Endodermal cell (in vitro differentiated cells): ENCODE measurements around the gene GFPT2. TPM values are rescaled to one million over a fixed set of nuclear protein-coding genes. Genes with fewer than 3 reads are reported as not detected.

Source experiments
- DNase-seq: peaks from one replicate; pipeline ENCODE4 v3.0.0-alpha.2; 2017
- H3K27ac ChIP-seq: 2 replicates; pipeline ENCODE4 v1.5.1; 2013; ENCODE audit warnings: mild to moderate bottlenecking, low read depth, low read length, moderate library complexity
- H3K27me3 ChIP-seq: 2 replicates; pipeline ENCODE4 v1.6.1; 2013; ENCODE audit warnings: mild to moderate bottlenecking, low read length, moderate library complexity; ENCODE audit not compliant: insufficient read depth, control insufficient read depth, poor library complexity, severe bottlenecking
- H3K36me3 ChIP-seq: 2 replicates; pipeline ENCODE4 v1.7.0; 2013; ENCODE audit warnings: mild to moderate bottlenecking, low read length, moderate library complexity; ENCODE audit not compliant: control insufficient read depth, insufficient read depth
- H3K4me1 ChIP-seq: one replicate; pipeline ENCODE4 v1.7.0; 2013; ENCODE audit warnings: low read length; ENCODE audit not compliant: control insufficient read depth, insufficient read depth
- H3K4me3 ChIP-seq: 2 replicates; pipeline ENCODE4 v1.5.1; 2013; ENCODE audit warnings: mild to moderate bottlenecking, low read length, moderate library complexity
- H3K9ac ChIP-seq: 2 replicates; pipeline ENCODE4 v1.6.1; 2013; ENCODE audit warnings: mild to moderate bottlenecking, low read length, moderate library complexity; ENCODE audit not compliant: poor library complexity, severe bottlenecking; ENCODE audit errors: extremely low read depth
- H3K9me3 ChIP-seq: 2 replicates; pipeline ENCODE4 v1.6.1; 2013; ENCODE audit warnings: mild to moderate bottlenecking, low read length, moderate library complexity; ENCODE audit not compliant: control insufficient read depth
- H3K27ac Mint-ChIP-seq: 2 replicates; pipeline ENCODE4 v1.8.0; 2020; ENCODE audit warnings: mixed read lengths
- H3K27me3 Mint-ChIP-seq: 2 replicates; pipeline ENCODE4 v1.8.0; 2021; ENCODE audit warnings: mild to moderate bottlenecking, mixed read lengths; ENCODE audit not compliant: insufficient read depth
- H3K36me3 Mint-ChIP-seq: 2 replicates; pipeline ENCODE4 v1.8.0; 2020; ENCODE audit warnings: low read depth, mixed read lengths
- H3K4me1 Mint-ChIP-seq: 2 replicates; pipeline ENCODE4 v1.8.0; 2020; ENCODE audit warnings: mixed read lengths
- H3K4me3 Mint-ChIP-seq: 2 replicates; pipeline ENCODE4 v1.8.0; 2020; ENCODE audit warnings: mild to moderate bottlenecking, moderate library complexity, mixed read lengths
- H3K9me3 Mint-ChIP-seq: 2 replicates; pipeline ENCODE4 v1.8.0; 2020; ENCODE audit warnings: mild to moderate bottlenecking, mixed read lengths
- WGBS, 2 experiments: methylation state at CpG; one replicate each; pipeline versions ENCODE4 v1.1.5 to v1.1.7; 2013; ENCODE audit warnings: missing lambda C conversion rate in 2 of 2, mixed read lengths in 1 of 2; ENCODE audit not compliant: insufficient coverage in 1 of 2, insufficient read length in 1 of 2; 5-methylcytosine and 5-hydroxymethylcytosine counted together
- long read RNA-seq, 4 experiments: library from polyadenylated mRNA in 2 of 4; library from RNA in 1 of 4; library from capped mRNA in 1 of 4; stranded (forward) in 3 of 4; unstranded in 1 of 4; transcript quantifications; one replicate each; pipeline ENCODE4 v2.0.0, GENCODE V29; 2020 to 2021; ENCODE audit warnings: inconsistent platforms in 1 of 4
- polyA plus RNA-seq, 2 experiments: library from polyadenylated mRNA; stranded (reverse); fragments of 50-300 nt; gene quantifications; one replicate each; pipeline ENCODE4 v1.2.3, GENCODE V29; 2013
- total RNA-seq, 2 donors: library from RNA; stranded (reverse); fragmentation: NEBNext Ultra II Directional in 1 of 2; extraction: Animal tissue kit (Norgen Biotek cat#: 25700) in 1 of 2; gene quantifications; 2 replicates in 1 of 2; 3 replicates in 1 of 2; pipeline ENCODE4 v1.2.1, GENCODE V29; 2021
- TF ChIP-seq, protein P1 (sequence below): fragments of 200-600 bp; sonication (generic); conservative IDR thresholded peaks from 2 replicates; pipeline ENCODE4 v1.5.0; 2021; ENCODE audit warnings: antibody characterized with exemption, mild to moderate bottlenecking

The GFPT2 gene
- total RNA-seq = 10 to 100 TPM; 19.5 to 37.3 TPM
- 26.7 TPM for polyA plus RNA-seq (2013, experiment 1 of 2)
- 23.6 TPM for polyA plus RNA-seq (2013, experiment 2 of 2)
- long read RNA-seq, experiment 1, partial matches to known transcripts = 3 of 8 reads
- long read RNA-seq, experiment 1, other reads (novel, unspliced or antisense) = 5 of 8 reads
- long read RNA-seq, experiment 2, transcript GFPT2-201 (19 exons, 3,093 nt) = major isoform, 77 of 105 reads
- long read RNA-seq, experiment 2, partial matches to known transcripts = 15 of 105 reads
- long read RNA-seq, experiment 2, other reads (novel, unspliced or antisense) = 13 of 105 reads
- long read RNA-seq, experiment 3, transcript GFPT2-201 (19 exons, 3,093 nt) = major isoform, 140 of 199 reads
- long read RNA-seq, experiment 3, partial matches to known transcripts = 38 of 199 reads
- long read RNA-seq, experiment 3, other reads (novel, unspliced or antisense) = 20 of 199 reads
- long read RNA-seq, experiment 4, partial matches to known transcripts = 38 of 43 reads
- long read RNA-seq, experiment 4, other reads (novel, unspliced or antisense) = 4 of 43 reads

DNA sequence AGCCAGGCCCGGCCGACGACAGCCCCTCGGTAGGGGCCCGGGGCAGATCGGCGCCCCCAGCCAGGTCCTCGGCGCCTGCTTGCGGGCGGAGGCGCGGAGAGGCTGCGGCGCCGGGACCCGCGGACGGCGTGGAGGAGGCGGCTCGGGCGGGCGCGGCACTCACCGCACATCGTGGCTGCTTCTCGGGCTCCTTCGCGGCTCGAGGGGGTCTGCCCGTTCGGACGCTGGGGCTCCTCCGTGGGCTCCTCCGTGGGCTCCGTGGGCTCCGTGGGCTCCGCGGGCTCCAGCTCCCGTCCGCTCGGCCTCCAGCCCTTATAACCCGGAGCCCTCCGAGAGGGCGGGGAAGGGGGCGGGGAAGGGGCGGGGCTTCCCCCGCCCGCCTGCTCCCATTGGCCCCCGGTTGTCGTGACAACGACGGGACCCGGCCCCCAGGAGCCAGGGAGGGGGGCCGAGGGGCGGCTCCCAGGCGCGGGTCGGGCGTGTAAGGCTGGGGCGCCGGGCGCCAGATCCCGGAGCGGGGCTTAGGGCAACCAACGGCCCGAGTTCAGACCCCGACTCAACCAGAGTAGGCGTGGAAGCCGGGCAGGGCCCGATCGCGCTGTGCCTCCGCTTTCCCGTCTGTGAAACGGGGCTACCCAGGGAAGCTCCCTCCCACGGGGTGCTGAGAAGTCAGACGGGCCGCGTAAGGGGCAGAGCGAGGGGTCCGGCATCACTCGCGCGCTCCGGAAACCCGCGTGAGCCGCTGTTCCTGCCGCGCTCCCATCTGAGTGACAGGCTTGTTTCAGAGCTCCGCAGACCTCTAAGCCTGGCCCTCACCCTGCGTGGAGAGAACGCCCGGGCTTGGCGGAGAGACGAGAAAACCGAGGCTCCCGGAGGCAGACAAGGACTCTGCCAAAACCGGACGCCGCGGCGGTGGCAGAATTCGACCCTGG lies at the start of gene GFPT2:
Gene GFPT2 (minus strand): TSS at position 289 of the 932 bp plus-strand sequence. CDS start 119 bp downstream, at position 170.
- 0 to 1% methylated on average over 48 to 105 of the region's 106 CpGs for WGBS, 2 experiments
- Mint-ChIP-seq H3K4me1 (peaks cover 26% of the 10 kb centered on the region), H3K27me3 (peaks cover 38% of the 10 kb centered on the region), H3K36me3 (no peaks in the 10 kb centered on the region), H3K4me3 (peak within 1 kb of the TSS; percentile 64), H3K27ac (no peak within 1 kb of the TSS), H3K9me3 (peaks cover 1% of the 10 kb centered on the region)
- DNase-seq = peak; percentile 94
- TF ChIP-seq, protein P1, sequence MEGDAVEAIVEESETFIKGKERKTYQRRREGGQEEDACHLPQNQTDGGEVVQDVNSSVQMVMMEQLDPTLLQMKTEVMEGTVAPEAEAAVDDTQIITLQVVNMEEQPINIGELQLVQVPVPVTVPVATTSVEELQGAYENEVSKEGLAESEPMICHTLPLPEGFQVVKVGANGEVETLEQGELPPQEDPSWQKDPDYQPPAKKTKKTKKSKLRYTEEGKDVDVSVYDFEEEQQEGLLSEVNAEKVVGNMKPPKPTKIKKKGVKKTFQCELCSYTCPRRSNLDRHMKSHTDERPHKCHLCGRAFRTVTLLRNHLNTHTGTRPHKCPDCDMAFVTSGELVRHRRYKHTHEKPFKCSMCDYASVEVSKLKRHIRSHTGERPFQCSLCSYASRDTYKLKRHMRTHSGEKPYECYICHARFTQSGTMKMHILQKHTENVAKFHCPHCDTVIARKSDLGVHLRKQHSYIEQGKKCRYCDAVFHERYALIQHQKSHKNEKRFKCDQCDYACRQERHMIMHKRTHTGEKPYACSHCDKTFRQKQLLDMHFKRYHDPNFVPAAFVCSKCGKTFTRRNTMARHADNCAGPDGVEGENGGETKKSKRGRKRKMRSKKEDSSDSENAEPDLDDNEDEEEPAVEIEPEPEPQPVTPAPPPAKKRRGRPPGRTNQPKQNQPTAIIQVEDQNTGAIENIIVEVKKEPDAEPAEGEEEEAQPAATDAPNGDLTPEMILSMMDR = no peak
- Histone ChIP-seq H3K9ac (peak within 1 kb of the TSS; percentile 60), H3K36me3 (no peaks in the 10 kb centered on the region), H3K4me1 (peaks cover 11% of the 10 kb centered on the region), H3K27me3 (peaks cover 19% of the 10 kb centered on the region), H3K27ac (no peak within 1 kb of the TSS), H3K9me3 (no peaks in the 10 kb centered on the region), H3K4me3 (peak within 1 kb of the TSS; percentile 86)

DNA sequence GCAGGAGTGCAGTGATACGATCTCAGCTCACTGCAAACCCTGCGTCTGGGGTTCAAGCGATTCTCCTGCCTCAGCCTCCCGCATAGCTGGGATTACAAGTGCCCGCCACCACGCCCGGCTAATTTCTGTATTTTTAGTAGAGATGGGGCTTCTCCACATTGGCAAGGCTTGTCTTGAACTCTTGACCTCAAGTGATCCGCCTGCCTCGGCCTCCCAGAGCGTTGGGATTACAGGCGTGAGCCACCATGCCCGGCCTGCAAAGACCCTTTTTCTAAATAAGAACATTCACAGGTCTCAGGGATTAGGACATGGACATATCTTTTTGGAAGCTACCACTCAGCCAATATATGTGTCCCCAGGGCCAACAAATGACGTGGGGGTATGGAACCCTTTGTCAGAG lies 49.6 kb upstream of the GFPT2 start:
- no peaks in the 10 kb centered on the region for H3K27me3 Mint-ChIP-seq
- TF ChIP-seq, protein P1 = no peak
- H3K27ac Mint-ChIP-seq = no peak overlapping the region
- H3K36me3 Mint-ChIP-seq = no peaks in the 10 kb centered on the region
- no peak overlapping the region for H3K4me3 ChIP-seq
- no peak overlapping the region for H3K4me3 Mint-ChIP-seq
- peaks cover 12% of the 10 kb centered on the region for H3K9me3 Mint-ChIP-seq
- H3K27me3 ChIP-seq = no peaks in the 10 kb centered on the region
- no peak overlapping the region for H3K27ac ChIP-seq
- no peaks in the 10 kb centered on the region for H3K4me1 Mint-ChIP-seq
- no peak for DNase-seq
- H3K9me3 ChIP-seq = no peaks in the 10 kb centered on the region
- no peaks in the 10 kb centered on the region for H3K4me1 ChIP-seq
- no peak overlapping the region for H3K9ac ChIP-seq
- 87 to 95% methylated on average over 11 to 13 of the region's 13 CpGs for WGBS, 2 experiments
- H3K36me3 ChIP-seq = no peaks in the 10 kb centered on the region

DNA sequence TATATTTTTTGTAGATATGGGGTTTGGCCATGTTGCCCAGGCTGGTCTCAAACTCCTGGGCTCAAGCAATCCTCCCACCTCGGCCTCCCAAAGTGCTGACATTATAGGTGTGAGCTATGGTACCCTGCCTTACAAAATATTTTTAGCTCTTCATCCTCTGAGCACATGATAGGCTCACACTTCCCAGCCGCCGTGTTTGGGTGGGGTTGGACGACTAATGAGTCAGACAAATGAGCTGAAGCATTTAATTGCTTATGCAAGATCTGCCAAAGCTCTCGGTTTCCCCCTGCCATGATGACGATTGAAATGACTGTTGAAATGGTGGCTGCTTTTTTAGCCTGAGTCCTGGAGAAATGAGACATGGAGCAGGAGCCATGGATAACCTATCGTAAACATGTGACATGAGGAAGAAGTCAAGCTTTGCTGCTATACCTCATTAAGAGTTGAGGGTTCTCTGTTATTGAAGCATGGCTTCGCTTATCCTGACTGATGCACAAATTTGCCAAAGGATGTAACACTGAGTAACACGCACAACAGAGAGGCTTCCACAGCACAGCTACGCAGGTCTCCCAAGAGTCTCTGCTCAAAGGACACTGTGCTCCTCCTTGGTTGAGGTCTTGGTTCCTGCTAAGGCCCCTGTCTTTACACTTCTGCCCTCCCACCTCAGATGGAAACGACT lies 48.2 kb upstream of the GFPT2 start:
- no peak overlapping the region for H3K9ac ChIP-seq
- no peaks in the 10 kb centered on the region for H3K36me3 ChIP-seq
- peaks cover 12% of the 10 kb centered on the region for H3K9me3 Mint-ChIP-seq
- no peak overlapping the region for H3K27ac ChIP-seq
- WGBS, 2 experiments = 90 to 91% methylated on average over 9 to 11 of the region's 11 CpGs
- H3K27me3 ChIP-seq = no peaks in the 10 kb centered on the region
- DNase-seq = no peak
- H3K27ac Mint-ChIP-seq = no peak overlapping the region
- no peaks in the 10 kb centered on the region for H3K27me3 Mint-ChIP-seq
- H3K36me3 Mint-ChIP-seq = no peaks in the 10 kb centered on the region
- H3K4me1 Mint-ChIP-seq = no peaks in the 10 kb centered on the region
- no peaks in the 10 kb centered on the region for H3K9me3 ChIP-seq
- H3K4me3 ChIP-seq = no peak overlapping the region
- no peaks in the 10 kb centered on the region for H3K4me1 ChIP-seq
- H3K4me3 Mint-ChIP-seq = no peak overlapping the region
- TF ChIP-seq, protein P1 = no peak
